Fibroblast of villous mesenchyme (primary cell): ENCODE data around the gene SLC39A3. TPM values are rescaled to one million over a fixed set of nuclear protein-coding genes. Genes with fewer than 3 reads are reported as not detected.

ENCODE experiments used
- DNase-seq: peaks from one replicate; pipeline ENCODE4 v3.0.0-alpha.2; 2010; ENCODE audit warnings: low read depth
- H3K4me3 ChIP-seq: 2 replicates; pipeline ENCODE4 v1.5.1; 2011; ENCODE audit warnings: low read depth, mild to moderate bottlenecking, low read length
- total RNA-seq: library from RNA; depleted of rRNA; stranded (reverse); fragments of >200 nt; gene quantifications from 2 replicates; pipeline ENCODE4 v1.2.3, GENCODE V29; 2012
- TF ChIP-seq, protein P1 (sequence below): IDR thresholded peaks from 2 replicates; pipeline ENCODE4 v1.5.1; 2012; ENCODE audit warnings: low read depth, mild to moderate bottlenecking, low read length; ENCODE audit not compliant: insufficient read depth

SLC39A3 gene
- total RNA-seq, 1 donor = 25.9 TPM

- DNase-seq = no peak
- H3K4me3 ChIP-seq = no peak overlapping the region
- TF ChIP-seq, protein P1, sequence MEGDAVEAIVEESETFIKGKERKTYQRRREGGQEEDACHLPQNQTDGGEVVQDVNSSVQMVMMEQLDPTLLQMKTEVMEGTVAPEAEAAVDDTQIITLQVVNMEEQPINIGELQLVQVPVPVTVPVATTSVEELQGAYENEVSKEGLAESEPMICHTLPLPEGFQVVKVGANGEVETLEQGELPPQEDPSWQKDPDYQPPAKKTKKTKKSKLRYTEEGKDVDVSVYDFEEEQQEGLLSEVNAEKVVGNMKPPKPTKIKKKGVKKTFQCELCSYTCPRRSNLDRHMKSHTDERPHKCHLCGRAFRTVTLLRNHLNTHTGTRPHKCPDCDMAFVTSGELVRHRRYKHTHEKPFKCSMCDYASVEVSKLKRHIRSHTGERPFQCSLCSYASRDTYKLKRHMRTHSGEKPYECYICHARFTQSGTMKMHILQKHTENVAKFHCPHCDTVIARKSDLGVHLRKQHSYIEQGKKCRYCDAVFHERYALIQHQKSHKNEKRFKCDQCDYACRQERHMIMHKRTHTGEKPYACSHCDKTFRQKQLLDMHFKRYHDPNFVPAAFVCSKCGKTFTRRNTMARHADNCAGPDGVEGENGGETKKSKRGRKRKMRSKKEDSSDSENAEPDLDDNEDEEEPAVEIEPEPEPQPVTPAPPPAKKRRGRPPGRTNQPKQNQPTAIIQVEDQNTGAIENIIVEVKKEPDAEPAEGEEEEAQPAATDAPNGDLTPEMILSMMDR = no peak
Observed at GRCh38 chr19:2726160-2726855, 13.5 kb downstream of the SLC39A3 start.

GRCh38 chr19:2724148-2724557, 15.7 kb downstream of the SLC39A3 start:
- no peak for DNase-seq
- H3K4me3 ChIP-seq = no peak overlapping the region
- TF ChIP-seq, protein P1 = no peak

DNA sequence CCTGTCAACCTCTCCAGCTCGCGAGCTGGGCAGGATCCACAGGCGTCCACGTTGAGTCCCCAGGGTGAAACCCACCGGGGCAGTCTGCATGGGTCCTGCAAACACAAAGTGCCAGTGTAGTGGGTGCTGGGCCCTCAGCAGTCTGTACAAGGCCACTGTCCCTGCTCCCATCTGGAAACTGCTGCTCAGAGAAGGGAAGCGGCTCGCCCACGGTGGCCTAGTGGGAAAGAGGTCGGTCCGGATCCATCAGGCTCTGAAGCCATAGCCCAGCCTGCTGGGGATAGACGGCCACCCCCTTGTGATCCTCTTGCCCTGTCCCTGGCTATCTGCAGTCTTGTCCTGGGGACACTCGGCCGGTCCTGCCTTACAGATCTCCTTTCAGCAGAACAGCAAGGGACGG, 16.1 kb downstream of the SLC39A3 start:
- TF ChIP-seq, protein P1 = no peak
- no peak for DNase-seq
- no peak overlapping the region for H3K4me3 ChIP-seq

- no peak for DNase-seq
- H3K4me3 ChIP-seq = no peak overlapping the region
- TF ChIP-seq, protein P1 = no peak
Observed at GRCh38 chr19:2723345-2723715, 16.5 kb downstream of the SLC39A3 start.

DNA sequence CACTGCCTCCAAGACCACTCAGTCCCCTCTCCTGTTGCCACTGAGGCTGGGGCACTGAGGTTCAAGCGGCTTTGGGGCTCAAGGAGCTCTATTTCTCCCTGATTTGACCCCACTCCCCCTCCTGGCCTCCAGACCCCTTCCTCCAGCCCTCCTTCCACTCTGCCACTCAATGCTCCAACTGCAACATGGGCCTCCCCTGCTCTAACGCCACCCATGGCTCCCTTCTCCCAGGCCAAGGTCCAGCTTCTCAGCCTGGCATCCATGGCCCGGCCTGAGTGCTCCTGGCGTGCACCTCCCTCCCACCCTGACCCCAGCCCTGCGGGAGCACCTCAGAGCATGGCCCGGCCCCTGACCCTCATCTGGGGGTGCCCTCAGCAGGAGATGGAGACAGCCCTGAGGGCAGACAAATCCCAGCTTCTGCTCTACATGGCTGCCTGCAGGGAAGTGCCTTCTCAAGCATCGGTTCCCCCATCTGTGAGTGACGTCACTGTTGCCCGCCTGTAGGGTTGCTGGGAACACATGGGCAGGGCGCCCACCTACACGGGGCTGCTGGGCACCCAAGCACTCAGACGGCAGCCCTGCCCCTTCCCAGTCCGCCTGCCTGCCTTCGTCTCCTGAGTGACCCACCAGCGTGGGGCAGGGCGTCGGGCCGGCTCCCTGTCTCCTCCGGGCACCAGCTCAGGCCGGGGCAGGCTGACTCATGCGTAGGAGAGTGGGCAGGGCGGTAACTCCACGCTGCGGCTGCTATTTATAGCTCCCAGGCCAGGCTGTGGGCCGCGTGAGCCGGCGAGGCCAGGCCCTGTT, 17.1 kb downstream of the SLC39A3 start:
- DNase-seq = peak; percentile 82
- no peak overlapping the region for H3K4me3 ChIP-seq
- TF ChIP-seq, protein P1 = no peak

- DNase-seq = no peak
- H3K4me3 ChIP-seq = peak overlapping the region; percentile 10
- TF ChIP-seq, protein P1 = no peak
Observed at GRCh38 chr19:2721570-2722540, 18.0 kb downstream of the SLC39A3 start.
